Suppressor macrophage (primary cell): ENCODE measurements around the gene ZBTB32.
"Not testable (repeated sequence)": the region's sequence is repeated elsewhere in the genome, so short reads cannot be mapped to it uniquely, and the experiment has no call there.

ENCODE experiments used
- DNase-seq, 4 experiments: peaks; one replicate each; pipeline ENCODE4 v3.0.0-alpha.2; 2020 to 2022
- total RNA-seq, 17 experiments: gene quantifications; one replicate each; lab custom pipeline; 2026; ENCODE audit warnings: mixed read lengths in 6 of 17, inconsistent platforms in 3 of 17; lab: John Stamatoyannopoulos, UW

Gene ZBTB32
- total RNA-seq, result 0 to 12.1 (median 0.04) reads per million in 17 experiments

- DNase-seq, result peak in 3 of 4 experiments; percentile 34 to 50 (median 34)
Measured at GRCh38 chr19:35704218-35704617, at the start of gene ZBTB32. ZBTB32 (plus strand) TSS chr19:35704558; CDS start chr19:35714627, 10,069 bp downstream.

GRCh38 chr19:35654828-35655227 is 49.5 kb upstream of the ZBTB32 start:
- DNase-seq, result not testable (repeated sequence)

- DNase-seq, result no peak
Measured at GRCh38 chr19:35655600-35655999, 48.8 kb upstream of the ZBTB32 start.

- no peak for DNase-seq
Measured at GRCh38 chr19:35656700-35657099, 47.7 kb upstream of the ZBTB32 start.

GRCh38 chr19:35657904-35658700 is 46.3 kb upstream of the ZBTB32 start:
- DNase-seq, result no peak

- DNase-seq, result no peak
Measured at GRCh38 chr19:35661995-35662340, 42.4 kb upstream of the ZBTB32 start.

- DNase-seq, result no peak
Measured at GRCh38 chr19:35663981-35664380, 40.4 kb upstream of the ZBTB32 start.

- no peak for DNase-seq
Measured at GRCh38 chr19:35665157-35665556, 39.2 kb upstream of the ZBTB32 start.

- no peak for DNase-seq
Measured at GRCh38 chr19:35665604-35666003, 38.8 kb upstream of the ZBTB32 start.

- no peak for DNase-seq
Measured at GRCh38 chr19:35666251-35666913, 38.0 kb upstream of the ZBTB32 start, which contains the start of gene UPK1A. UPK1A (plus strand) TSS chr19:35666517; CDS start chr19:35666813, 296 bp downstream.

GRCh38 chr19:35669566-35669965 is 34.8 kb upstream of the ZBTB32 start:
- no peak for DNase-seq

- no peak for DNase-seq
Measured at GRCh38 chr19:35669974-35670373, 34.4 kb upstream of the ZBTB32 start.

GRCh38 chr19:35670686-35671085 is 33.7 kb upstream of the ZBTB32 start:
- no peak for DNase-seq

- DNase-seq, result no peak
Measured at GRCh38 chr19:35671818-35672217, 32.5 kb upstream of the ZBTB32 start.

GRCh38 chr19:35673121-35673804 is 31.1 kb upstream of the ZBTB32 start:
- peak; percentile 32 to 65 (median 45) for DNase-seq

- no peak for DNase-seq
Measured at GRCh38 chr19:35675589-35676140, 28.7 kb upstream of the ZBTB32 start.

- DNase-seq, result no peak
Measured at GRCh38 chr19:35689836-35690235, 14.5 kb upstream of the ZBTB32 start.

GRCh38 chr19:35691106-35691505 is 13.3 kb upstream of the ZBTB32 start:
- not testable (repeated sequence) for DNase-seq

- DNase-seq, result no peak
Measured at GRCh38 chr19:35692010-35692409, 12.3 kb upstream of the ZBTB32 start.

GRCh38 chr19:35693422-35693821 is 10.9 kb upstream of the ZBTB32 start:
- DNase-seq, result no peak

GRCh38 chr19:35693835-35694599 is 10.3 kb upstream of the ZBTB32 start:
- peak; percentile 89 to 93 (median 92) for DNase-seq

- no peak for DNase-seq
Measured at GRCh38 chr19:35695895-35696422, 8.4 kb upstream of the ZBTB32 start.
